D721Med (cell line): ENCODE data around the gene PIK3R5.
"Not testable (repeated sequence)": the region's sequence is repeated elsewhere in the genome, so short reads cannot be mapped to it uniquely, and the experiment has no call there.

Experiments
- DNase-seq: peaks from one replicate; pipeline ENCODE4 v3.0.0; 2011; ENCODE audit warnings: low spot score; ENCODE audit not compliant: insufficient read length
- FAIRE-seq: peaks from 2 replicates; lab custom pipeline; 2011; peaks lifted over from hg19 to GRCh38; lab: Jason Lieb, UNC
- CTCF ChIP-seq: IDR thresholded peaks from 2 replicates; pipeline ENCODE4 v1.5.1; 2012; ENCODE audit warnings: mild to moderate bottlenecking, control low read depth; ENCODE audit not compliant: insufficient read depth; ENCODE audit errors: missing control alignments

Gene PIK3R5

GRCh38 chr17:8885967-8886684 is 79.4 kb downstream of the PIK3R5 start:
- no peak for FAIRE-seq
- TF ChIP-seq CTCF = no peak
- no peak for DNase-seq

DNA sequence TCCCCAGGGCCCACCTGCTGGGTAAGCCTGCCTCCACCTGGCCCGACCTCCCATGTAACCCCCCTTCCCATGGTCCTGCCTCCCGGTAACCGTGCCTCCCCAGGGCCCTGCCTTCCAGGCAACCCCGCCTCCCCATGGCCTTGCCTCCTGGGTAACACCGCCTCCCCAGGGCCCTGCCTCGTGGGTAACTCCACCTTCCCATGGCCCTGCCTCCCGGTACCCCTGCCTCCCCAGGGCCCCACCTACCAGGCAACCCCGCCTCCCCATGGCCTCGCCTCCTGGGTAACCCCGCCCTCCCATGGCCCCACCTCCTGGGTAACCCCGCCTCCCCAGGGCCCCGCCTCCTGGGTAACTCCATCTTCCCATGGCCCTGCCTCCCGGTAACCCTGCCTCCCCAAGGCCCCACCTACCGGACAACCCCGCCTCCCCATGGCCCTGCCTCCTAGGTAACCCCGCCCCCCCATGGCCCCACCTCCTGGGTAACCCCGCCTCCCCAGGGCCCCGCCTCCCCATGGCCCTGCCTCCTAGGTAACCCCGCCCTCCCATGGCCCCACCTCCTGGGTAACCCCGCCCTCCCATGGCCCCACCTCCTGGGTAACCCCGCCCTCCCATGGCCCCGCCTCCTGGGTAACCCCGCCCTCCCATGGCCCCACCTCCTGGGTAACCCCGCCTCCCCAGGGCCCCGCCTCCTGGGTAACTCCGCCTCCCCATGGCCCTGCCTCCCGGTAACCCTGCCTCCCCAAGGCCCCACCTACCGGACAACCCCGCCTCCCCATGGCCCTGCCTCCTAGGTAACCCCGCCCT is 80.1 kb downstream of the PIK3R5 start:
- not testable (repeated sequence) for DNase-seq, FAIRE-seq

DNA sequence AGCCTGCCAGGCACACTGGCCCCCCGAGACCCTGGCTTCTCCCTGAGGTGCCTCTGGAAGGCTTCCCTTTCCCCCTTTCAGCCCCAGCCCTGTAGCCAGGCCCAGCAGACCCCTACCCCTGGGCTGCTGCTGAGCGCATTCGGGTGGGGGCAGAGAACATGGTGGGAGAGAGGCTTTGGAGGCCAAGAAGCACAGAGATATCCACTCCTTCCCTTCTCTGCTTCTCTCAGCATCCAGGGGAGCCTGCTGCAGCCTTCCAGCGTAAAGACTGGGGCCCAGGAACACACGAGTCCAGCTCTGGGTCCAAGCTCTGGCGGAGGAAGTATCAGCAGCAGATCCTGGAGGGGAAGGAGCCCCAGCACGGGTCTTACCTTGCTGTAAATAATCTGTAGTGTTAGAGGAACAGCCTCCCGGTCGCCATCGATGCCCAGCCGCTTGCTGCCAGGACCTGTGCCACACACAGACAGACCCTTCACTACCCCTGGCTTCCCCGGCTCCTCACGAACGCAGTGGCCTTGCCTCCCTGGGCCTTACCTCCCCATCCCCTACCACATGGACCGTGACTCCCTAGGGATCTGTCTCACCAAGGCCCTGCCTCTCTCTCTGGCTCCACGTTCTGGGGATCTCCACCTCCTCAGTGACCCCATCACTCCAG is 81.0 kb downstream of the PIK3R5 start:
- DNase-seq (no peak), FAIRE-seq (no peak)
- TF ChIP-seq CTCF = no peak

GRCh38 chr17:8883353-8883752 is 82.2 kb downstream of the PIK3R5 start:
- no peak for FAIRE-seq
- no peak for DNase-seq
- TF ChIP-seq CTCF = no peak

DNA sequence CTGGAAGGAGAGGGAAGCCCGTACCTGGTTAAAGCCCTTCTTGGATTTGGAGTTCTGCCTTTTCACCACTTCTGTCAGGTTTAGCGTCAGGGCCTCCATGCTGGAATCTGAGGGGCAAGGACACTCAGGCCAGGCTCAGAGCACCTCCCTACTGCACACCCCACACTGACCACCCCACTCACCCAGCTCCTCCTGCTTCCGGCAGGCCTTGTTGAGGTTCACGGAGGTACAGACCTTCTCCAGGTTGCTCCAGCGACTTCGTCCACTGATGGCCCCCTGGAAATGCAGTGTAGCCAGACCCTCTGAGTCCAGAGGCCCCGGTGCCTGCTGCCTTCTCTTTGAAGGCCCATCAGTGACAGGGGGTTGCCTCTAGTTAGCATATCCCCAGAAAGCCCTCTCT is 83.9 kb downstream of the PIK3R5 start:
- no peak for TF ChIP-seq CTCF
- DNase-seq (no peak), FAIRE-seq (no peak)

DNA sequence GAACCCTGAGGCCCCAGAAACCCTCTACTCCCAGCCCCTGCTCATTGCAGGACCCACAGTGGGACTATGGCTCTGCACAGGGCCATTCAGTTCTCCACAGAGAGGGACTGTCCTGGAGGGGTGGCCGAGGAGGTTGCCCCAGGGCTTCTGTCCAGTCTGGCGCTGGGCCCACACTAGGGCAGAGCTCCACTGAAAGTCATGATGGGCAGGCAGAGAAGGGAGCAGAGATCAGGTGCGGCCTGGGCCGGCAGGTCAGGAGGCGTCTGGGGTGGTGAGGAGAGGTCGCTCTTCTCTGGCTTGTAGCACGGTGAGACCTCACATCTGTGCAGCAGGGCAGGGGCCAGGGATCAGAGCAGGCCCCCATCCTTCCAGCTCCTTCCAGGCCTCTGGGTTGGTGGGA is 85.0 kb downstream of the PIK3R5 start:
- FAIRE-seq = no peak
- no peak for DNase-seq
- no peak for TF ChIP-seq CTCF

DNA sequence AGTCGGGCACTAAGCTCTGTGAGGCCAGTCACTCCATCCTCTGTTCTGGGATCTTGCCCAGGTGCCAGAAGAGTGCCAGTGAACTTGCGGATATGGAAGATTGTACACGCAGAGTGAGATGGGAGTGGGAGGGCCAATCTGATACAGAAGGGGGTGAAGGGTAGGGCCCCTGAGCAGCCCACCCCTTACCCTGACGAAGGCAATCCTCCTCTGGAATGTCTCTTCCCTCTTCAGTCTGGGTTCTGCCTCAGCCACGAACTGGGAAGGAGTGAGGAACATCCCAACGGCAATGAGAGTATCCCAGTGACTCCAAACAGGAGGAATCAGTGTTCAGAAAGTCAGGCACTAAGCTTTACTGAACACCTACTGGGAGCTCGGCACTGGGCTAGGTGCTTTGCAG is 86.1 kb downstream of the PIK3R5 start:
- DNase-seq (no peak), FAIRE-seq (no peak)
- no peak for TF ChIP-seq CTCF
